Left ventricle myocardium inferior (tissue), 1 donor: ENCODE results near the gene CLRN3. TPM values are rescaled to one million over a fixed set of nuclear protein-coding genes. Genes with fewer than 3 reads are reported as not detected.

ENCODE experiments used
- DNase-seq: peaks from one replicate; pipeline ENCODE4 v3.0.0-alpha.2; 2020
- H3K27ac ChIP-seq: fragments of 200-600 bp; replicated peaks from 2 replicates; pipeline ENCODE4 v1.8.0; 2021
- H3K27me3 ChIP-seq: fragments of 200-600 bp; 2 replicates; pipeline ENCODE4 v1.8.0; 2021; ENCODE audit warnings: low read depth
- H3K36me3 ChIP-seq: fragments of 200-600 bp; 2 replicates; pipeline ENCODE4 v1.8.0; 2021
- H3K4me1 ChIP-seq: fragments of 200-600 bp; 2 replicates; pipeline ENCODE4 v1.8.0; 2021
- H3K4me3 ChIP-seq: fragments of 200-600 bp; 2 replicates; pipeline ENCODE4 v1.8.0; 2021; ENCODE audit warnings: mild to moderate bottlenecking, moderate library complexity
- H3K9me3 ChIP-seq: fragments of 200-600 bp; replicated peaks from 2 replicates; pipeline ENCODE4 v1.8.0; 2021
- intact Hi-C: fragments of 100-400 bp; cut with micrococcal nuclease; formaldehyde crosslinking; loops from one replicate; pipeline ENCODE4 v1.11.0; 2022
- total RNA-seq: library from RNA; stranded (reverse); fragmentation: NEBNext Ultra II Directional; extraction: Animal tissue kit (Norgen Biotek cat#: 25700); gene quantifications from one replicate; pipeline ENCODE4 v1.2.1, GENCODE V29; 2021
- TF ChIP-seq, protein P1 (sequence below): fragments of 200-600 bp; IDR thresholded peaks from 2 replicates; pipeline ENCODE4 v1.8.0; 2021; ENCODE audit warnings: antibody characterized with exemption, mild to moderate bottlenecking, borderline replicate concordance
- donor health status: DM: no; HTN: yes; CAD: no; lungs with severe emphysema.

Gene CLRN3
- total RNA-seq, 1 donor from 2014 or later, result not detected

DNA sequence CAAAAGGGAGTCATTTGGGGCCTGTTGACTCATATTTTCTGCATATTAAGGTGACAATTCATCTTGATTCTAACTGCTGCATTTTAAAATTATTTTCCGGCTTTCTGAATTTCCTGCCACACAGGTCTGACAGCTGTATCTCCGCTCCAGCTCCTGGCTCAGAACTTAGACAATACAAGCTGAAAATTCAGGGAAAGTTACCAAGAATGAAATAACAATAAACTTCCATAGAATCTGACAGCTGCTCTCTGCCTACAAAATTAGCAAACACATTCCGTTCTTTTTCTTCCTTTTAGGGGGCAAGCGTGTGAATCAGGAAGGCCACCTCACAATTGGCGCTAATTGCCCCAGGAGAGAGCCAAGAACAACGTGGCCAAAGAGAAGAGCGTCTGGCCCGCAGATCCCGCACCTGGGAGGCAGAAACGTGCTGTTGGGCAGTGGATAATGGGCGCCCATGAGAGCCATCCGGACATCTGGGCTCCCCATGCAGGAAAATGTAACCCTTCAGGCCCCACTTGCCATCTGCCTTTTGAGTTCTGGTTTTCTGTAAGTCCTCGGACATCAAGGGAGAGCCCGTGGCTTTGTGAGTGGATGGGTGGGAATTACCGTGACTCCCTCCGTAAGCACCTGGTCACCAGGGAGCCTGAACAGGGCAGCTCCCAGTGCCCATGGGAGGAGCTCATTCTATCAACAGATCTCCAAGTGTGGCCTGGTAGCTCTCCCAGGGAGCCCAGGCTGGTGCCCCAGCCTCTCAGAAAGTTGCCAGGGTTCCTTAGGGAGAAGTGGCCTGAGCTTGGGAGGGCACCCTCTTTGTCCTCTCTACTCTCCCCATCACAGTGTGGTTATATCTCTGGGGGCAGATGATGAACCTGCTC, 5.0 kb downstream of the CLRN3 start:
- no peaks in the 10 kb centered on the region for H3K36me3 ChIP-seq
- H3K9me3 ChIP-seq, result no peaks in the 10 kb centered on the region
- no peak overlapping the region for H3K4me3 ChIP-seq
- H3K4me1 ChIP-seq, result peaks cover 11% of the 10 kb centered on the region
- peaks cover 36% of the 10 kb centered on the region for H3K27me3 ChIP-seq
- no peak overlapping the region for H3K27ac ChIP-seq
- TF ChIP-seq, protein P1, sequence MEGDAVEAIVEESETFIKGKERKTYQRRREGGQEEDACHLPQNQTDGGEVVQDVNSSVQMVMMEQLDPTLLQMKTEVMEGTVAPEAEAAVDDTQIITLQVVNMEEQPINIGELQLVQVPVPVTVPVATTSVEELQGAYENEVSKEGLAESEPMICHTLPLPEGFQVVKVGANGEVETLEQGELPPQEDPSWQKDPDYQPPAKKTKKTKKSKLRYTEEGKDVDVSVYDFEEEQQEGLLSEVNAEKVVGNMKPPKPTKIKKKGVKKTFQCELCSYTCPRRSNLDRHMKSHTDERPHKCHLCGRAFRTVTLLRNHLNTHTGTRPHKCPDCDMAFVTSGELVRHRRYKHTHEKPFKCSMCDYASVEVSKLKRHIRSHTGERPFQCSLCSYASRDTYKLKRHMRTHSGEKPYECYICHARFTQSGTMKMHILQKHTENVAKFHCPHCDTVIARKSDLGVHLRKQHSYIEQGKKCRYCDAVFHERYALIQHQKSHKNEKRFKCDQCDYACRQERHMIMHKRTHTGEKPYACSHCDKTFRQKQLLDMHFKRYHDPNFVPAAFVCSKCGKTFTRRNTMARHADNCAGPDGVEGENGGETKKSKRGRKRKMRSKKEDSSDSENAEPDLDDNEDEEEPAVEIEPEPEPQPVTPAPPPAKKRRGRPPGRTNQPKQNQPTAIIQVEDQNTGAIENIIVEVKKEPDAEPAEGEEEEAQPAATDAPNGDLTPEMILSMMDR, result no peak
- no peak for DNase-seq
- intact Hi-C loops, result no loop called here

DNA sequence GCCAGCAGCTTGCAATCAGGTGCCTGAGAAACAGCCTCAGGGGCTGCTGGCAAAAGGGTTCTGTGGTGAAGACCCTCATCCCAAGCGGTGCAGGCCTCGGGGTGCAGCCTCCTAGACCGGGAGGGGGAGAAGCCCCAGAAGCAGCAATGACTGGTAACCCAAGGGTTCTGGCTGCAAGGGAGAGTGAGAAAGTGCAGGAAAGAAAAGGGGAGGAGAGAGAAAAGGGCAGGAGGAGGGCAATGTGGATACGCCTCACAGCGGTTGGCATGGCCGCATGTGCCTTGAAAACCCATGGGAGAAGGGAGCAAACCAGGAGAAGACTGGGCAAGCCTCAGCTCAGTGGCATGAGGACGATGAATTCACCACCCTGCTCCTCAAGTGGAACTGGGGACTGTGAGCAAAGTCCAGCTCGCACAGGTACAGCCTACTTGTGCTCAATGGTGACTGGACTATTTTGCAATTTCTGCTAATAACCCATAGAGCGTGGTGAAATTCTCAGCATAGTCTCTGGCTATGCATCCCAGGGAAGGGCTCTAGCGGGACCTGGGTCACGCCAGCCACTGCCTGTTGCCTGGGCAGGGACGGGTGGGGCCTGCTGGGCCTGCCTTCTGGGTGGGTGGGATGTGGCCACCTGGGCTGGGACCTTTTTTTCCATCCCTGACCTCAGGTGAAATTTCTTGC, 6.2 kb downstream of the CLRN3 start:
- no peaks in the 10 kb centered on the region for H3K36me3 ChIP-seq
- DNase-seq, result no peak
- H3K4me1 ChIP-seq, result peaks cover 11% of the 10 kb centered on the region
- peaks cover 36% of the 10 kb centered on the region for H3K27me3 ChIP-seq
- H3K27ac ChIP-seq, result no peak overlapping the region
- intact Hi-C loops, result no loop called here
- TF ChIP-seq, protein P1, result no peak
- no peaks in the 10 kb centered on the region for H3K9me3 ChIP-seq
- H3K4me3 ChIP-seq, result no peak overlapping the region

DNA sequence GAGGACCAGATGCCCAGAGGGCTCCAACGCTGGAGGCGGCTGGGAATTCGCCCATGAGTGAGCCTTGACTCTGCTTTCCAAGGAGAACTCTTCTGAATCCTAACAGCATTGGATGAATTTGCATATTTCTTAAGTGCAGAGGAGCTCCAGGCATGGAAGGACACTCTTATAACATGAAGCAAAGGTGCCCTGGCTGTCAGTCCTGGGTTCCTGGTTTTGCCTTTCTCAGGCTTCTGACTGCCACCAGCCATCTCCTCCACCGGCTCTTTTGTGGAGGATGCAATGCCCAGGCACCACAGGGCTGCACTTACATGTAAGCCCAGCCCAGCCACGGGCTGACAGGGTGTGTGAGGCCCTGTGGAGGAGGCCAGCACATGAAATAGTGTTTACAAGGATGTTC, 8.2 kb downstream of the CLRN3 start:
- H3K27me3 ChIP-seq, result peaks cover 36% of the 10 kb centered on the region
- H3K4me3 ChIP-seq, result no peak overlapping the region
- intact Hi-C loops, result no loop called here
- no peaks in the 10 kb centered on the region for H3K9me3 ChIP-seq
- no peaks in the 10 kb centered on the region for H3K36me3 ChIP-seq
- no peak overlapping the region for H3K27ac ChIP-seq
- DNase-seq, result no peak
- H3K4me1 ChIP-seq, result peaks cover 20% of the 10 kb centered on the region
- TF ChIP-seq, protein P1, result no peak

DNA sequence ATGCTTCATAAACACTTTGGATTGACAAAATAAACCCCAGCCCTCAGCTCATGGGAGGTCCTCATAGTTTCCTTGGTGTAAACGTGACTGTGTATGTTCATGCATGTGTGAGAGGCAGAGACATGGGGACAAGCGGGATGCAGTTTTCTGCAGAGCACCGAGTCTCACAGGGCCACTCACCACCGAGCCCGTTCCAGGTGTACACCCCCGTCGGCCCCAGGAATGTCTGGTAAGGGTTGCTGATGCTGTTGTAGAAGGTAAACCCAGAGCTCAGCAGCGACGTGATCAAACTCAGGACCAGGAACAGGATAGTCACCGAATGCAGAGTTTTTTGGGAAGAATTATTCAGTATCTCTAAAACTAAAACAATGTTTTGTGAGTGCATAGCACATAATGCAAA, 9.2 kb downstream of the CLRN3 start:
- intact Hi-C loops, result no loop called here
- Histone ChIP-seq H3K27ac (no peak overlapping the region), H3K4me3 (no peak overlapping the region), H3K36me3 (no peaks in the 10 kb centered on the region), H3K9me3 (no peaks in the 10 kb centered on the region), H3K27me3 (peaks cover 33% of the 10 kb centered on the region), H3K4me1 (peaks cover 20% of the 10 kb centered on the region)
- TF ChIP-seq, protein P1, result no peak
- no peak for DNase-seq

DNA sequence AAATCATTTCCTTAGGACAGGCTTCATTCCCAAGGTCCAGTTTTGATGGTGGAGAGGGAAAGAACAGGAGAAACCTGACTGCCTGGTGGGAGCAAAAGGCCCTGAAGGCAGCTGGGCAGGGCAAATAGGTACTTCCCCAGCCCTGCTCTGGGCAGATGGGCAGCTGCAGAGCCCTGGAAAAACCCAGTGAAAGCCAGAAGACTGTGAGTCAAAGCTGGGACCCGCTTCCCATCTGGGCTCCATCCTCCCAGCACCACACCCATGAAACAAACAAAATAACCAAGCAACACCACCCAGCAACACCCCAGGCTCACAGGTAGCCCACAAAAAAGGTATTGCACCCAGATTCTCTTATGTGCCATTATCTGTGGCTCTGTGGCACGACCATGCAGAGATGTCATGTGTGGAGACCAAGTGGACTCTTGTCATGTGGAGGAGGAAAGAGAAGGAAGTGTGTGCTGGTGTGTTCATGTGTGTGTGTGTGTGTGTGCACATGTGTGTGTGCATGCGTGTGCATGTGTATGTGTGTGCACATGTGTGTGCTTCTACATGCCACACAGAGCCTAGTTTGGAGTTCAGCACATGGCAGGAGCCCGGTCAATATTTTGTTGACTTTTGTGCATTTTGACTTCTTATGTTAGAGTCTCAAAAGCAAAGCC, 9.8 kb downstream of the CLRN3 start:
- Histone ChIP-seq H3K9me3 (no peaks in the 10 kb centered on the region), H3K4me3 (no peak overlapping the region), H3K4me1 (peaks cover 19% of the 10 kb centered on the region), H3K27me3 (peaks cover 27% of the 10 kb centered on the region), H3K36me3 (no peaks in the 10 kb centered on the region), H3K27ac (no peak overlapping the region)
- no peak for DNase-seq
- intact Hi-C loops, result no loop called here
- TF ChIP-seq, protein P1, result no peak
